Kidney (tissue), 14 donors: Measurements from ENCODE around the gene CFAP69. TPM values are rescaled to one million over a fixed set of nuclear protein-coding genes. Genes with fewer than 3 reads are reported as not detected.

Experiments
- DNase-seq, 5 donors: peaks; one replicate each; pipeline ENCODE4 v3.0.0-alpha.2; 2013 to 2020
- FAIRE-seq: peaks from 2 replicates; lab custom pipeline; 2012; peaks lifted over from hg19 to GRCh38; lab: Jason Lieb, UNC
- H3K27ac ChIP-seq, 2 donors: one replicate each; pipeline ENCODE4 v1.7.0; 2013; ENCODE audit warnings: low read depth in 2 of 2, low read length in 2 of 2, inconsistent platforms in 1 of 2
- H3K27me3 ChIP-seq: one replicate; pipeline ENCODE4 v1.7.1; 2013; ENCODE audit warnings: low read length, inconsistent platforms; ENCODE audit not compliant: control insufficient read depth, insufficient read depth
- H3K36me3 ChIP-seq, 3 donors: one replicate each; pipeline versions ENCODE4 v1.7.0 to v1.7.1; 2013; ENCODE audit warnings: low read length in 3 of 3, control low read depth in 1 of 3, inconsistent platforms in 1 of 3; ENCODE audit not compliant: insufficient read depth in 3 of 3, control insufficient read depth in 2 of 3
- H3K4me1 ChIP-seq, 3 donors: one replicate each; pipeline versions ENCODE4 v1.7.0 to v1.7.1; 2013; ENCODE audit warnings: low read length in 3 of 3, inconsistent platforms in 1 of 3, low read depth in 1 of 3; ENCODE audit not compliant: control insufficient read depth in 2 of 3, insufficient read depth in 2 of 3
- H3K4me3 ChIP-seq, 3 donors: one replicate each; pipeline versions ENCODE4 v1.7.0 to v1.8.1; 2013; ENCODE audit warnings: low read length in 3 of 3, control low read depth in 1 of 3, inconsistent platforms in 1 of 3
- H3K9ac ChIP-seq, 3 donors: one replicate each; pipeline versions ENCODE4 v1.7.0 to v1.7.1; 2013; ENCODE audit warnings: low read length in 3 of 3, control low read depth in 1 of 3, inconsistent platforms in 1 of 3
- H3K9me3 ChIP-seq, 3 donors: one replicate each; pipeline versions ENCODE4 v1.7.0 to v1.7.1; 2013; ENCODE audit warnings: low read length in 3 of 3, control low read depth in 1 of 3, inconsistent platforms in 1 of 3; ENCODE audit not compliant: control insufficient read depth in 2 of 3, insufficient read depth in 1 of 3
- intact Hi-C: fragments of 100-400 bp; cut with DNase I; formaldehyde crosslinking; loops from one replicate; pipeline ENCODE4 v1.11.1; 2022
- polyA plus RNA-seq: library from polyadenylated mRNA; stranded (reverse); fragments of 350-450 nt; fragmentation: Illumina TruSeq; extraction: RNeasy Lipid Tissue Mini Kit (QIAGEN cat#74804); gene quantifications from one replicate; pipeline ENCODE4 v1.2.3, GENCODE V29; 2014; ENCODE audit warnings: low read depth, low replicate concordance; ENCODE audit not compliant: insufficient read depth
- total RNA-seq: library from RNA; stranded (reverse); fragmentation: NEBNext Ultra II Directional; extraction: Animal tissue kit (Norgen Biotek cat#: 25700); gene quantifications from one replicate; pipeline ENCODE4 v1.2.1, GENCODE V29; 2021
- TF ChIP-seq, protein P1 (sequence below): IDR thresholded peaks from 3 replicates; pipeline ENCODE4 v1.5.1; 2012; ENCODE audit warnings: mild to moderate bottlenecking, moderate library complexity, borderline replicate concordance; ENCODE audit not compliant: insufficient read depth; ENCODE audit errors: extremely low read depth
- donor health status: control.
- donor health status: control.
- donor health status: control.
- donor health status: control.
- donor health status: control.
- donor health status: DM: yes; HTN: yes; CAD: no.
- donor health status: Normal renal cell carcinoma (clear cell type).

The CFAP69 gene
- total and polyA plus RNA-seq, 2 donors from 2014 or later, result 9.2 to 13.2 TPM

GRCh38 chr7:90231304-90231703, 13.7 kb upstream of the CFAP69 start:
- intact Hi-C loops, result no loop called here
- H3K9ac ChIP-seq, result no peak overlapping the region
- DNase-seq, result no peak
- no peak overlapping the region for H3K27ac ChIP-seq
- H3K4me1 ChIP-seq, result no peaks in the 10 kb centered on the region
- peak; percentile 6 for FAIRE-seq
- H3K27me3 ChIP-seq, result no peaks in the 10 kb centered on the region
- no peaks in the 10 kb centered on the region for H3K9me3 ChIP-seq
- no peaks in the 10 kb centered on the region for H3K36me3 ChIP-seq
- TF ChIP-seq, protein P1, sequence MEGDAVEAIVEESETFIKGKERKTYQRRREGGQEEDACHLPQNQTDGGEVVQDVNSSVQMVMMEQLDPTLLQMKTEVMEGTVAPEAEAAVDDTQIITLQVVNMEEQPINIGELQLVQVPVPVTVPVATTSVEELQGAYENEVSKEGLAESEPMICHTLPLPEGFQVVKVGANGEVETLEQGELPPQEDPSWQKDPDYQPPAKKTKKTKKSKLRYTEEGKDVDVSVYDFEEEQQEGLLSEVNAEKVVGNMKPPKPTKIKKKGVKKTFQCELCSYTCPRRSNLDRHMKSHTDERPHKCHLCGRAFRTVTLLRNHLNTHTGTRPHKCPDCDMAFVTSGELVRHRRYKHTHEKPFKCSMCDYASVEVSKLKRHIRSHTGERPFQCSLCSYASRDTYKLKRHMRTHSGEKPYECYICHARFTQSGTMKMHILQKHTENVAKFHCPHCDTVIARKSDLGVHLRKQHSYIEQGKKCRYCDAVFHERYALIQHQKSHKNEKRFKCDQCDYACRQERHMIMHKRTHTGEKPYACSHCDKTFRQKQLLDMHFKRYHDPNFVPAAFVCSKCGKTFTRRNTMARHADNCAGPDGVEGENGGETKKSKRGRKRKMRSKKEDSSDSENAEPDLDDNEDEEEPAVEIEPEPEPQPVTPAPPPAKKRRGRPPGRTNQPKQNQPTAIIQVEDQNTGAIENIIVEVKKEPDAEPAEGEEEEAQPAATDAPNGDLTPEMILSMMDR, result no peak
- H3K4me3 ChIP-seq, result no peak overlapping the region

- TF ChIP-seq, protein P1, result no peak
- H3K9me3 ChIP-seq, result no peaks in the 10 kb centered on the region
- FAIRE-seq, result no peak
These were observed 12.5 kb upstream of the CFAP69 start for GRCh38 chr7:90232430-90232829.

DNA sequence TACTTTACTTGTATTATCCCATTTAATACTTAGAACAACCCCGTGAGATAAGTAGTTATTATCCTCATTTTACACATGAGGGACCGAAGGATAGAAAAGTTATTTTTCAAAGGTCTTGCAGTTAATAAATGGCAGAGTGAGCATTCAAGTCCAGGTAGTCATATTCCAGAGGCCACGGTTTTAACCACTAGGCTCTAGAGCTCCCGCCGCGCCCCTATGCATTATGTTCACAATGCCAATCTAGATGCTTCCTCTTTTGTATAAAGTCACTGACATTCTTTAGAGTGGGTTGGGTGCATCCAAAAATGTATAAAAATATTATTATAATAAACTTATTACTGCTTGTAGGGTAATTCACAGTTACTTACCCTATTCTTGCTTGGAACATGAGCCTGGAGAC, 11.4 kb upstream of the CFAP69 start:
- DNase-seq, result no peak
- TF ChIP-seq, protein P1, result no peak
- intact Hi-C loops, result no loop called here

More at GRCh38 chr7:90232430-90232829, 12.5 kb upstream of the CFAP69 start:
- H3K4me1 ChIP-seq, result no peaks in the 10 kb centered on the region
- H3K27me3 ChIP-seq, result no peaks in the 10 kb centered on the region
- H3K9ac ChIP-seq, result no peak overlapping the region
- H3K27ac ChIP-seq, result no peak overlapping the region
- no peak overlapping the region for H3K4me3 ChIP-seq
- no peaks in the 10 kb centered on the region for H3K36me3 ChIP-seq
- no peak for DNase-seq
- intact Hi-C loops, result no loop called here

DNA sequence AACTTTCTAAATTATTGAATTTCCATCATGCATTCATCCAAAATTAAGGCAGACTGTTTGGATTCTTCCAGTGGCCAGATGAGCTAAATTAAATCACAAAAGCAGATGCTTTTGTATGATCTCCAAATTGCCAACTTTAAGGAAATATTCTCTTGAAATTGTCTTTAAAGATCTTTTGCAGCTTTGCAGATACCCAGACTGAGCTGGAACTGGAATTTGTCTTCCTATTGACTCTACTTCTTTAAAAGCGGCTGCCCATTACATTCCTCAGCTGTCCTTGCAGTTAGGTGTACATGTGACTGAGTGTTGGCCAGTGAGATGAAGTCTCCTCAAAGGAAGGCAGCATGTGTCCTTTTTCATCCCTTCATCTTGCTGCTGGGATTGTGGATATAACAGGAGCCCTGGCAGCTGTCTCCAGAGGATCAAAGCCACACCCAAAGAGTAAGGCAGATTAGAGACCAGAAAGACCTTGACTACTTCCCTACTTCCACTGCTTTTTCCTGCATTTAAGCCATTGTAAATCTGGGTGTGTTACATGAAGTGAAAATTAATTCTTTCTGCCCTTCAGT, 8.2 kb upstream of the CFAP69 start:
- Histone ChIP-seq H3K36me3 (no peaks in the 10 kb centered on the region), H3K27me3 (no peaks in the 10 kb centered on the region), H3K9me3 (no peaks in the 10 kb centered on the region), H3K4me3 (no peak overlapping the region), H3K27ac (no peak overlapping the region), H3K4me1 (no peaks in the 10 kb centered on the region), H3K9ac (no peak overlapping the region)
- FAIRE-seq, result no peak
- TF ChIP-seq, protein P1, result no peak
- intact Hi-C loops, result no loop called here
- DNase-seq, result no peak

More for the DNA sequence above, 11.4 kb upstream of the CFAP69 start:
- no peak for FAIRE-seq
- H3K27me3 ChIP-seq, result no peaks in the 10 kb centered on the region
- H3K4me1 ChIP-seq, result no peaks in the 10 kb centered on the region
- H3K9ac ChIP-seq, result no peak overlapping the region
- no peak overlapping the region for H3K4me3 ChIP-seq
- no peak overlapping the region for H3K27ac ChIP-seq
- no peaks in the 10 kb centered on the region for H3K9me3 ChIP-seq
- no peaks in the 10 kb centered on the region for H3K36me3 ChIP-seq
